ENCODE data around the gene COQ8A.

DNA sequence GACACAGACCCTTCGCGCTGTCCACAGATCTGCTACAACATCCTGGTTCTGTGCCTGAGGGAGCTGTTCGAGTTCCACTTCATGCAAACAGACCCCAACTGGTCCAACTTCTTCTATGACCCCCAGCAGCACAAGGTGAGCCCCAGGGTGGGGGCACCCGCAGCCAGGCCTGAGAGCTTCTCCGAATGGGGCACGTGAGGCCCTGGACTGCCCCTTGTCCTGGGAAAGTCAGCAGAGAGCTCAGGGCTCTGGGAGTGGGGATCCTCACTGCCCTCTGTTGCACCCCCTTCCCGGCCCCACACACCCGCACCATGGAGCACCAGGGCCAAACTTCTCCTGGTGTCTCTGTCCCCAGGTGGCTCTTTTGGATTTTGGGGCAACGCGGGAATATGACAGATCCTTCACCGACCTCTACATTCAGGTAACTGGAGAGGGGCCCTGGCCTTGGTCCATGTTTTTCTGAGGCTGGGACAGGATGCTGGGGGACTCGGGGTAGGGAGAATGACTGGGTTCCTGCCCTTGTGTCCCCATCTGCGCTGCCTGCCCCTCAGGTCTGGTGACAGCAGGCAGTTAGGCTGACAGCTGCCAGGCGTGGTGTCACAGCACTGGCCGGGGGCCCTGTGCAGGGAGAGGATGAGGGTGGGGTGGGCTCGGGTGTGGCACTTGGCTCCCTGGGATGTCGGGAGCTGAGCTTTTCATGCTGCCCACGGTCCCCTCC, 44.6 kb downstream of the COQ8A start:
- TF ChIP-seq, protein P1, sequence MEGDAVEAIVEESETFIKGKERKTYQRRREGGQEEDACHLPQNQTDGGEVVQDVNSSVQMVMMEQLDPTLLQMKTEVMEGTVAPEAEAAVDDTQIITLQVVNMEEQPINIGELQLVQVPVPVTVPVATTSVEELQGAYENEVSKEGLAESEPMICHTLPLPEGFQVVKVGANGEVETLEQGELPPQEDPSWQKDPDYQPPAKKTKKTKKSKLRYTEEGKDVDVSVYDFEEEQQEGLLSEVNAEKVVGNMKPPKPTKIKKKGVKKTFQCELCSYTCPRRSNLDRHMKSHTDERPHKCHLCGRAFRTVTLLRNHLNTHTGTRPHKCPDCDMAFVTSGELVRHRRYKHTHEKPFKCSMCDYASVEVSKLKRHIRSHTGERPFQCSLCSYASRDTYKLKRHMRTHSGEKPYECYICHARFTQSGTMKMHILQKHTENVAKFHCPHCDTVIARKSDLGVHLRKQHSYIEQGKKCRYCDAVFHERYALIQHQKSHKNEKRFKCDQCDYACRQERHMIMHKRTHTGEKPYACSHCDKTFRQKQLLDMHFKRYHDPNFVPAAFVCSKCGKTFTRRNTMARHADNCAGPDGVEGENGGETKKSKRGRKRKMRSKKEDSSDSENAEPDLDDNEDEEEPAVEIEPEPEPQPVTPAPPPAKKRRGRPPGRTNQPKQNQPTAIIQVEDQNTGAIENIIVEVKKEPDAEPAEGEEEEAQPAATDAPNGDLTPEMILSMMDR (IDR thresholded peaks at IDR 0.05; ENCODE audit: poor library complexity, severe bottlenecking), result no peak
- TF ChIP-seq EZH2 (IDR thresholded peaks at IDR 0.05; ENCODE audit: borderline replicate concordance, insufficient read depth, low read length, poor library complexity, severe bottlenecking), result no peak
- no peak for TF ChIP-seq POLR2AphosphoS5 (IDR thresholded peaks at IDR 0.05)
- no peak for TF ChIP-seq TAF1 (IDR thresholded peaks at IDR 0.05; ENCODE audit: low read depth)
- no peak for TF ChIP-seq EP300 (conservative IDR thresholded peaks at IDR 0.05; ENCODE audit: poor library complexity, severe bottlenecking)
- TF ChIP-seq, protein P2, sequence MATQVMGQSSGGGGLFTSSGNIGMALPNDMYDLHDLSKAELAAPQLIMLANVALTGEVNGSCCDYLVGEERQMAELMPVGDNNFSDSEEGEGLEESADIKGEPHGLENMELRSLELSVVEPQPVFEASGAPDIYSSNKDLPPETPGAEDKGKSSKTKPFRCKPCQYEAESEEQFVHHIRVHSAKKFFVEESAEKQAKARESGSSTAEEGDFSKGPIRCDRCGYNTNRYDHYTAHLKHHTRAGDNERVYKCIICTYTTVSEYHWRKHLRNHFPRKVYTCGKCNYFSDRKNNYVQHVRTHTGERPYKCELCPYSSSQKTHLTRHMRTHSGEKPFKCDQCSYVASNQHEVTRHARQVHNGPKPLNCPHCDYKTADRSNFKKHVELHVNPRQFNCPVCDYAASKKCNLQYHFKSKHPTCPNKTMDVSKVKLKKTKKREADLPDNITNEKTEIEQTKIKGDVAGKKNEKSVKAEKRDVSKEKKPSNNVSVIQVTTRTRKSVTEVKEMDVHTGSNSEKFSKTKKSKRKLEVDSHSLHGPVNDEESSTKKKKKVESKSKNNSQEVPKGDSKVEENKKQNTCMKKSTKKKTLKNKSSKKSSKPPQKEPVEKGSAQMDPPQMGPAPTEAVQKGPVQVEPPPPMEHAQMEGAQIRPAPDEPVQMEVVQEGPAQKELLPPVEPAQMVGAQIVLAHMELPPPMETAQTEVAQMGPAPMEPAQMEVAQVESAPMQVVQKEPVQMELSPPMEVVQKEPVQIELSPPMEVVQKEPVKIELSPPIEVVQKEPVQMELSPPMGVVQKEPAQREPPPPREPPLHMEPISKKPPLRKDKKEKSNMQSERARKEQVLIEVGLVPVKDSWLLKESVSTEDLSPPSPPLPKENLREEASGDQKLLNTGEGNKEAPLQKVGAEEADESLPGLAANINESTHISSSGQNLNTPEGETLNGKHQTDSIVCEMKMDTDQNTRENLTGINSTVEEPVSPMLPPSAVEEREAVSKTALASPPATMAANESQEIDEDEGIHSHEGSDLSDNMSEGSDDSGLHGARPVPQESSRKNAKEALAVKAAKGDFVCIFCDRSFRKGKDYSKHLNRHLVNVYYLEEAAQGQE (IDR thresholded peaks at IDR 0.05; ENCODE audit: borderline replicate concordance), result no peak

Data from neural cell (in vitro differentiated cells).